Smooth muscle cell (in vitro differentiated cells): ENCODE results near the gene SHISA3. TPM values are rescaled to one million over a fixed set of nuclear protein-coding genes. Genes with fewer than 3 reads are reported as not detected.

ENCODE experiments used
- DNase-seq: peaks from one replicate; lab custom pipeline; 2025; ENCODE audit not compliant: unreplicated experiment; lab: John Stamatoyannopoulos, UW
- H2AFZ ChIP-seq: fragments of 200-600 bp; sonication (generic); 2 replicates; pipeline ENCODE4 v1.6.0; 2016; ENCODE audit warnings: antibody characterized with exemption, low read depth, mild to moderate bottlenecking
- H3F3A ChIP-seq: fragments of 200-600 bp; sonication (generic); 2 replicates; pipeline ENCODE4 v1.6.0; 2017; ENCODE audit warnings: antibody characterized with exemption, low read depth
- H3K27ac ChIP-seq: fragments of 200-600 bp; sonication (generic); 2 replicates; pipeline ENCODE4 v1.5.1; 2016; ENCODE audit warnings: low read depth, mild to moderate bottlenecking
- H3K27me3 ChIP-seq: fragments of 200-600 bp; sonication (generic); 2 replicates; pipeline ENCODE4 v1.6.1; 2016; ENCODE audit warnings: low read depth, mild to moderate bottlenecking
- H3K36me3 ChIP-seq: fragments of 200-600 bp; sonication (generic); 2 replicates; pipeline ENCODE4 v1.5.1; 2016; ENCODE audit warnings: low read depth
- H3K4me1 ChIP-seq: fragments of 200-600 bp; sonication (generic); 2 replicates; pipeline ENCODE4 v1.5.1; 2016; ENCODE audit warnings: low read depth
- H3K4me2 ChIP-seq: fragments of 200-600 bp; sonication (generic); 2 replicates; pipeline ENCODE4 v1.6.0; 2016; ENCODE audit warnings: mild to moderate bottlenecking
- H3K4me3 ChIP-seq: fragments of 200-600 bp; sonication (generic); 2 replicates; pipeline ENCODE4 v1.5.1; 2016; ENCODE audit warnings: mild to moderate bottlenecking
- H3K79me2 ChIP-seq: fragments of 200-600 bp; sonication (generic); 2 replicates; pipeline ENCODE4 v1.6.0; 2016; ENCODE audit warnings: low read depth, mild to moderate bottlenecking
- H3K9ac ChIP-seq: fragments of 200-600 bp; sonication (generic); 2 replicates; pipeline ENCODE4 v1.6.0; 2016; ENCODE audit warnings: low read depth
- H3K9me3 ChIP-seq: fragments of 200-600 bp; sonication (generic); replicated peaks from 2 replicates; pipeline ENCODE4 v1.5.1; 2016; ENCODE audit warnings: low read depth
- H4K20me1 ChIP-seq: fragments of 200-600 bp; sonication (generic); 2 replicates; pipeline ENCODE4 v1.6.0; 2016; ENCODE audit warnings: low read depth
- WGBS: methylation state at CpG from one replicate; pipeline ENCODE4 v1.1.7; 2016; ENCODE audit warnings: low lambda C conversion rate; 5-methylcytosine and 5-hydroxymethylcytosine counted together
- polyA plus RNA-seq: library from polyadenylated mRNA; unstranded; fragments of >200 nt; fragmentation: Nextera tagmentation; extraction: Ambion mirVana; gene quantifications from 2 replicates; pipeline ENCODE4 v1.2.1, GENCODE V29; 2016
- total RNA-seq: library from RNA; depleted of rRNA; stranded (reverse); fragments of >200 nt; gene quantifications from 2 replicates; pipeline ENCODE4 v1.2.3, GENCODE V29; 2014
- TF ChIP-seq, protein P1 (sequence below): fragments of 200-600 bp; sonication (generic); IDR thresholded peaks from 2 replicates; pipeline ENCODE4 v1.5.1; 2017; ENCODE audit warnings: borderline replicate concordance, mild to moderate bottlenecking, antibody characterized with exemption; ENCODE audit not compliant: insufficient read depth, poor library complexity, severe bottlenecking

SHISA3 gene
- total and polyA plus RNA-seq, 2 experiments from 2014 or later, result not detected

DNA sequence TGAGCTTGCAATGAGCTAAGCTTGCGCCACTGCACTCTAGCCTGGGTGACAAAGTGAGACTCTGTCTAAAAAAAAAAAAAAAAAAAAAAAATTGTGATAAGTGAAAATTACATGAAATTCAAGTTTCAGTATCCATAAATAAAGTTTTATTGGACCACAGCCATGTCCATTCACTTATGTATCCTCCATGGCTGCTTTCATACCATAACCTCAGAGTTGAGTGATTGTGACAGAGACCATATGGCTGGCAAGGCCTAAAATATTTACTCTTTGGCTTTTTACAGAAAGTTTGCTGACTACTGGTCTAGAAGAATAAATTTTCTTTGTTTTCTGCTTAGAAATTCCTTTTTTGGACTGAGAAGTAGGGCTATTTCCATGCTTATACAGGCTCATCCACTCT, 11.8 kb upstream of the SHISA3 start:
- Histone ChIP-seq H3K36me3 (no peaks in the 10 kb centered on the region), H3K27me3 (no peaks in the 10 kb centered on the region), H3K9me3 (no peaks in the 10 kb centered on the region), H3K27ac (no peak overlapping the region), H2AFZ (no peak overlapping the region), H3K79me2 (no peaks in the 10 kb centered on the region), H3K9ac (no peak overlapping the region), H3K4me2 (no peak overlapping the region), H3K4me3 (no peak overlapping the region), H3K4me1 (no peaks in the 10 kb centered on the region), H3F3A (no peaks in the 10 kb centered on the region), H4K20me1 (no peaks in the 10 kb centered on the region)
- TF ChIP-seq, protein P1, sequence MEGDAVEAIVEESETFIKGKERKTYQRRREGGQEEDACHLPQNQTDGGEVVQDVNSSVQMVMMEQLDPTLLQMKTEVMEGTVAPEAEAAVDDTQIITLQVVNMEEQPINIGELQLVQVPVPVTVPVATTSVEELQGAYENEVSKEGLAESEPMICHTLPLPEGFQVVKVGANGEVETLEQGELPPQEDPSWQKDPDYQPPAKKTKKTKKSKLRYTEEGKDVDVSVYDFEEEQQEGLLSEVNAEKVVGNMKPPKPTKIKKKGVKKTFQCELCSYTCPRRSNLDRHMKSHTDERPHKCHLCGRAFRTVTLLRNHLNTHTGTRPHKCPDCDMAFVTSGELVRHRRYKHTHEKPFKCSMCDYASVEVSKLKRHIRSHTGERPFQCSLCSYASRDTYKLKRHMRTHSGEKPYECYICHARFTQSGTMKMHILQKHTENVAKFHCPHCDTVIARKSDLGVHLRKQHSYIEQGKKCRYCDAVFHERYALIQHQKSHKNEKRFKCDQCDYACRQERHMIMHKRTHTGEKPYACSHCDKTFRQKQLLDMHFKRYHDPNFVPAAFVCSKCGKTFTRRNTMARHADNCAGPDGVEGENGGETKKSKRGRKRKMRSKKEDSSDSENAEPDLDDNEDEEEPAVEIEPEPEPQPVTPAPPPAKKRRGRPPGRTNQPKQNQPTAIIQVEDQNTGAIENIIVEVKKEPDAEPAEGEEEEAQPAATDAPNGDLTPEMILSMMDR, result no peak
- 100% methylated on average over 1 of the region's 1 CpG for WGBS
- no peak for DNase-seq

DNA sequence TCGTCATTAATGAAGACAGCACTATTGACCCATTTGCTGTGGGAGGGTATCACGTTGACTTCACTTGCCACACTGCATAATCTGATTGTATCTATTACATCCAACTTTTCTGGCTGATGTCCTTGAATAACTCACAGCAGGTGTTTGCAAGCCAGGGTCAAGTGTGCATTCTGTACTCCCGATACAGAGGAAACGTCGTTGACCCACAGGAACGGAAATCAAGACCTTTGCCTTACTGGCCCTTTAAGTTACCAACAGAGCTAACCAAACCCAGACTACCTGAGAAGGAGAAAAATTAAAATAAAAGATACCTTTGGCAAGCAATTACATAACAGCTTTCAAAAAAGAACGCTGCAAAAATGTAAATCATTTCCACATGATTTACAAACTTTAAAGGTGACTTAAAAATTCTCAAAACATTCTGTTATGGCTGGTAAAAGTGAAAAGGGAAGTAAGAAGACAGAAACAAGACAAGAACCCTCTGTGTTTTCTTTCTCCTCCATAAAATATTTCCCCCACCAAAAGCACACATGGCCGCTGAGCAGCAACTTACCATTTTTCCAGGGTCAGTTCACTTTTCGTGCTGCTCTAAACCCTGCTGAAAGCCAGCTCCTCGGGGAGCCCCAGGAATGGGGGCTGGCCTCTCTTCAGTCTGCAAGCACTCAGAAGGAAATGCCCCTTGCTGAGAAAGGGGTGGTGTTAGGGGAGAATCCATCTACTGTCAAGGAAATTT, 6.5 kb upstream of the SHISA3 start:
- no peak for DNase-seq

DNA sequence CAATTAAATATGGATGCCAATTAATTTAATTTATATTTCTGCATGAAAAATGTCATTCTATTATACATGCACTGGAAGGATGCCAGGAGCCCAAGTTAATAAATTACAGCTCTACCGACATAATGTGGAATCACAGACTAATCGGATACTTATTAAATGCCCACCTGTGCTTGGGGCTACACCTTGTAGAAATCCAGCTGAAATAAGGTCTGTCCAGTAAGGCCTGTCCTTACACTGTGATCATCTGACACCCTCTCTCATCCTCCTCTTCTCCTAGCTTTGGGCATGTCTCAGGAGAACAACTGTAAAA, 6.0 kb upstream of the SHISA3 start:
- Histone ChIP-seq H3K27ac (no peak overlapping the region), H3K9me3 (no peaks in the 10 kb centered on the region), H3K4me3 (no peak overlapping the region), H2AFZ (no peak overlapping the region), H3K4me1 (no peaks in the 10 kb centered on the region), H3K36me3 (no peaks in the 10 kb centered on the region), H4K20me1 (no peaks in the 10 kb centered on the region), H3F3A (no peaks in the 10 kb centered on the region), H3K4me2 (no peak overlapping the region), H3K27me3 (peaks cover 23% of the 10 kb centered on the region), H3K79me2 (no peaks in the 10 kb centered on the region), H3K9ac (no peak overlapping the region)
- no peak for DNase-seq
- WGBS, result 92% methylated on average over 2 of the region's 2 CpGs
- TF ChIP-seq, protein P1, result no peak

More for the DNA sequence above, 6.5 kb upstream of the SHISA3 start:
- Histone ChIP-seq H3K4me3 (no peak overlapping the region), H3K27me3 (peaks cover 18% of the 10 kb centered on the region), H3K79me2 (no peaks in the 10 kb centered on the region), H3K4me2 (no peak overlapping the region), H3F3A (no peaks in the 10 kb centered on the region), H3K9me3 (no peaks in the 10 kb centered on the region), H3K36me3 (no peaks in the 10 kb centered on the region), H2AFZ (no peak overlapping the region), H4K20me1 (no peaks in the 10 kb centered on the region), H3K27ac (no peak overlapping the region), H3K4me1 (no peaks in the 10 kb centered on the region), H3K9ac (no peak overlapping the region)
- 79% methylated on average over 10 of the region's 10 CpGs for WGBS
- TF ChIP-seq, protein P1, result no peak

DNA sequence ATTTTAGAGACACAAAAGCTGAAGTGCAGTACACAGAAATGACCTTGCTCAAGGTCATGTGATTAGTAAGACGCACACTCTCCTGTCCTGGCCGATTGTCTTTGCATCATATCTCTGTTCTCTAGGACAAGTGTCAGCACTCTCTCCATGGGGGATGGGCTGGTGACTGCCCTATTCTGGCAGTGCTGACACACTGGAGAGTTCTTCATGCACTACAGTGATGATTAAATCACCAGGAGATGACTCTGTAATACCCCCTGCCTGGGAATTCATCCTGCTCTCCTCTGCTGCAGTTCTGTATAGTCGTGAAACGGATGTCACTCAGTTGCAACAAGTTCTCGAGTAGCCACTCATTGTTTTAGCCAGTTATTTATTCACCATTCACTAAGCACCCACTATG, 5.3 kb upstream of the SHISA3 start:
- 64% methylated on average over 5 of the region's 5 CpGs for WGBS
- no peaks in the 10 kb centered on the region for H3K79me2 ChIP-seq
- peaks cover 29% of the 10 kb centered on the region for H3K27me3 ChIP-seq

More for the DNA sequence above, 5.3 kb upstream of the SHISA3 start:
- H3K9me3 ChIP-seq, result no peaks in the 10 kb centered on the region
- TF ChIP-seq, protein P1, result no peak
- H3K4me3 ChIP-seq, result no peak overlapping the region
- no peaks in the 10 kb centered on the region for H3K4me1 ChIP-seq
- H3F3A ChIP-seq, result no peaks in the 10 kb centered on the region
- no peak overlapping the region for H2AFZ ChIP-seq
- no peak overlapping the region for H3K4me2 ChIP-seq
- no peak overlapping the region for H3K27ac ChIP-seq
- no peak overlapping the region for H3K9ac ChIP-seq
- no peak for DNase-seq
- no peaks in the 10 kb centered on the region for H3K36me3 ChIP-seq
- H4K20me1 ChIP-seq, result no peaks in the 10 kb centered on the region
